ENCODE measurements around the gene FREY1. TPM values are rescaled to one million over a fixed set of nuclear protein-coding genes. Genes with fewer than 3 reads are reported as not detected.

Gene FREY1
- total and polyA plus RNA-seq, 9 of the 15 experiments (the other 6 are each of a cell fraction or from before 2014, with no cell fraction given), result 0.25 to 1.5 (median 1.1) TPM; not detected in 5

- TF ChIP-seq, protein P1, sequence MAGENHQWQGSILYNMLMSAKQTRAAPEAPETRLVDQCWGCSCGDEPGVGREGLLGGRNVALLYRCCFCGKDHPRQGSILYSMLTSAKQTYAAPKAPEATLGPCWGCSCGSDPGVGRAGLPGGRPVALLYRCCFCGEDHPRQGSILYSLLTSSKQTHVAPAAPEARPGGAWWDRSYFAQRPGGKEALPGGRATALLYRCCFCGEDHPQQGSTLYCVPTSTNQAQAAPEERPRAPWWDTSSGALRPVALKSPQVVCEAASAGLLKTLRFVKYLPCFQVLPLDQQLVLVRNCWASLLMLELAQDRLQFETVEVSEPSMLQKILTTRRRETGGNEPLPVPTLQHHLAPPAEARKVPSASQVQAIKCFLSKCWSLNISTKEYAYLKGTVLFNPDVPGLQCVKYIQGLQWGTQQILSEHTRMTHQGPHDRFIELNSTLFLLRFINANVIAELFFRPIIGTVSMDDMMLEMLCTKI (IDR thresholded peaks at IDR 0.05; ENCODE audit: partially characterized antibody), result no peak
- TF ChIP-seq ZNF717 (CRISPR knock-in tag; IDR thresholded peaks at IDR 0.05) (no peak), TOE1 (IDR thresholded peaks at IDR 0.05; ENCODE audit: borderline replicate concordance) (peak; percentile 88), TOE1 (CRISPR knock-in tag; IDR thresholded peaks at IDR 0.05; ENCODE audit: borderline replicate concordance, low read depth) (no peak), TAF7 (tag; IDR thresholded peaks at IDR 0.05) (peak; percentile 54; the same call in 1 of the 2 replicates), ZBTB9 (CRISPR knock-in tag; IDR thresholded peaks at IDR 0.05) (no peak), ZNF707 (CRISPR knock-in tag; conservative IDR thresholded peaks at IDR 0.05) (no peak), CREB3L1 (IDR thresholded peaks at IDR 0.05; ENCODE audit: borderline replicate concordance, low read depth) (0 out of 2 replicates have a peak, but pooled peaks have one; percentile 29), ZNF146 (CRISPR knock-in tag; IDR thresholded peaks at IDR 0.05; ENCODE audit: unreplicated experiment) (no peak), NR2F6 (CRISPR knock-in tag; IDR thresholded peaks at IDR 0.05) (no peak), SMAD1 (IDR thresholded peaks at IDR 0.05; ENCODE audit: low read depth, low read length, partially characterized antibody) (peak; percentile 39), CCAR2 (IDR thresholded peaks at IDR 0.05; ENCODE audit: low read depth, low read length) (no peak), ZKSCAN1 (IDR thresholded peaks at IDR 0.05; ENCODE audit: low read depth, low read length) (no peak), ZNF124 (CRISPR knock-in tag; IDR thresholded peaks at IDR 0.05) (no peak), KLF10 (CRISPR knock-in tag; IDR thresholded peaks at IDR 0.05) (no peak), NR1H2 (CRISPR knock-in tag; IDR thresholded peaks at IDR 0.05) (no peak), SRF (CRISPR knock-in tag; IDR thresholded peaks at IDR 0.05) (no peak; a peak in 1 of 4 replicates), MLLT1 (IDR thresholded peaks at IDR 0.05) (peak in 1 of 2 experiments; percentile 100; a peak in 2 of 4 replicates), ZSCAN29 (IDR thresholded peaks at IDR 0.05) (no peak), BACH1 (tag; IDR thresholded peaks at IDR 0.05) (no peak)
- TF ChIP-seq, protein P2, sequence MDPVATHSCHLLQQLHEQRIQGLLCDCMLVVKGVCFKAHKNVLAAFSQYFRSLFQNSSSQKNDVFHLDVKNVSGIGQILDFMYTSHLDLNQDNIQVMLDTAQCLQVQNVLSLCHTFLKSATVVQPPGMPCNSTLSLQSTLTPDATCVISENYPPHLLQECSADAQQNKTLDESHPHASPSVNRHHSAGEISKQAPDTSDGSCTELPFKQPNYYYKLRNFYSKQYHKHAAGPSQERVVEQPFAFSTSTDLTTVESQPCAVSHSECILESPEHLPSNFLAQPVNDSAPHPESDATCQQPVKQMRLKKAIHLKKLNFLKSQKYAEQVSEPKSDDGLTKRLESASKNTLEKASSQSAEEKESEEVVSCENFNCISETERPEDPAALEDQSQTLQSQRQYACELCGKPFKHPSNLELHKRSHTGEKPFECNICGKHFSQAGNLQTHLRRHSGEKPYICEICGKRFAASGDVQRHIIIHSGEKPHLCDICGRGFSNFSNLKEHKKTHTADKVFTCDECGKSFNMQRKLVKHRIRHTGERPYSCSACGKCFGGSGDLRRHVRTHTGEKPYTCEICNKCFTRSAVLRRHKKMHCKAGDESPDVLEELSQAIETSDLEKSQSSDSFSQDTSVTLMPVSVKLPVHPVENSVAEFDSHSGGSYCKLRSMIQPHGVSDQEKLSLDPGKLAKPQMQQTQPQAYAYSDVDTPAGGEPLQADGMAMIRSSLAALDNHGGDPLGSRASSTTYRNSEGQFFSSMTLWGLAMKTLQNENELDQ (CRISPR knock-in tag; IDR thresholded peaks at IDR 0.05; ENCODE audit: borderline replicate concordance), result no peak
These were observed 10.7 kb upstream of the FREY1 start, which contains the start of gene PEX16 (continued) for GRCh38 chr11:45917623-45918330.

Data from K562 (cell line).